Kidney capillary endothelial cell (primary cell): ENCODE results near the gene CTNND1.

Experiments
- DNase-seq: peaks from one replicate; pipeline ENCODE4 v3.0.0-alpha.2; 2018; ENCODE audit warnings: low spot score

Gene CTNND1

GRCh38 chr11:57764021-57764420, 2.4 kb downstream of the CTNND1 start:
- no peak for DNase-seq

- no peak for DNase-seq
Measured at GRCh38 chr11:57764566-57764965, 3.0 kb downstream of the CTNND1 start.

GRCh38 chr11:57764972-57765371, 3.4 kb downstream of the CTNND1 start:
- DNase-seq: no peak

- no peak for DNase-seq
Measured at GRCh38 chr11:57770793-57771192, 9.2 kb downstream of the CTNND1 start.

DNA sequence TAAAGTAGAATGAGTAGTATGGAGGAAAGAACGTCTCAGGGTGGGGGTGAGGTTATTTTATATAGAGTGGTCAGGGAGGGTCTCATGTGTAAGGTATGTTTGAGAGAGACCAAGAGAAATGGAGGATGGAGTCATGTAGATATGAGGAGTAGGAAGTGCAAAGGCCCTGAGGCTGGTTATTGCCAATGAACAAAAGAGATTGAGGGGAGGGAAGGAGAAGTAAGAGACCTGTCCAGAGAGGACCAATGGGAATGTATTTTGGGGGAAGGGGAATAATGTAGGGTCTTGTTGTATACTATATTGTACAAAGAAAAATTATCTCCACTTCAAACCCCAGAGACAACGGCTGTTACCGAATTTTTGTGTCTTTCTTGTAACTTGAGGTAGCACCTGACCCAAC, 9.8 kb downstream of the CTNND1 start:
- no peak for DNase-seq

DNA sequence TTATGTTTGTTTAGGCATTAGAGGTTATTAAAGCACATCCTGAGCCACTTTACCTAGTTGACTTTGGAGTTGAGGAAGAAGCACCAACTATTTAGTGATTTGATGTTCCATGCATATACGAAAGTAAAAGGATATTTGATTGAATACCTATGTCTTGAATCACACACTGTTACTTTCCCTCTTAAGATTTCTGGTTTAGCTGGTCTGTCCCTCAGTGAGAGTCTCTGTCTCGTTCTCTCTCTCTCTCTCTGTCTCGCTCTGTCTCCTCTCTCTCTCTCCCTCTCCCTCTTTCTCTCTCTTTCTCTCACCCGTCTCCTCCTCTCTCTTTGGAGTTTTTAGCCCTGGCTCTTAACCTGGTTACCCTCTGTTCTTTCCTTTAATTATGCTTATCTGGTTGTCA, 11.0 kb downstream of the CTNND1 start:
- DNase-seq: no peak

DNA sequence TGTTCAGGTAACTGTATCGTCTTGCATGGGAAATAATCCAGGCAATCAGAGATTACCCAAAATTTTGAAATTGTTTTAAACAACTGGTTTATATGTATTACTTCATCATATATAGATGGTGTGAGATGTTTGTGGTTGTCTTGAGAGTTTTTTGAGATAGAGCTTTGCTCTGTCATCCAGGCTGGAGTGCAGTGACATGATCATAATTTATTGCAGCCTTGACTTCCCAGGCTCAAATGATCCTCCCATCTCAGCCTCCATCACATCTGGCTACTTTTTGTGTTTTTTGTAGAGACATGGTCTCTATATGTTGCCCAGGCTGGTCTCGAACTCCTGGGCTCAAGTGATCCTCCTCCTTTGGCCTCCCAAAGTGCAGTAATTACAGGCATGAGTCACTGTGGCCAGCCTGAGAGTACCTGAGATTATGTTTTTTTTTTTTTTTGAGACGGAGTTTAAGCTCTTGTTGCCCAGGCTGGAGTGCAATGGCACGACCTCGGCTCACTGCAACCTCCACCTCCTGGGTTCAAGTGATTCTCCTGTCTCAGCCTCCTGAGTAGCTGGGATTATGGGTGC, 11.5 kb downstream of the CTNND1 start:
- no peak for DNase-seq

DNA sequence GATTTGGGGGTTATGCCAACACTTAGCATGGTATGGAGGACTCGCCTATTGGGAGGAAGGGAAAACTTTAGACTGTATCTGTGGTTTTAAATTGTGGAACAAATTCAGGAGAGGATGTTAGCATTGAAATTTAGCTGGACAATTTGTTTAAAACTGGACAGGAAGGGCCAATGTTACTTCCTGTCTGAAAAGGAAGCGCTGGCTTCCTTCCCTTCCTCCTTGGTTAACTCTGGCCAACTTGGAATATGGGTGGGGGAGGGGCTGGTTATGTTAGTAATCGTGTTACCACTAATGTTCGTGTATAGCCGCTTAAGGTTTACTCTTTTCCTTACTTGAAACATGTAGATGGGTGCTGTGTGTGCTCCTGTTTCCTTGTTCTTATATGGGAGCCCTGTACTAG, 13.9 kb downstream of the CTNND1 start:
- peak; percentile 79 for DNase-seq

DNA sequence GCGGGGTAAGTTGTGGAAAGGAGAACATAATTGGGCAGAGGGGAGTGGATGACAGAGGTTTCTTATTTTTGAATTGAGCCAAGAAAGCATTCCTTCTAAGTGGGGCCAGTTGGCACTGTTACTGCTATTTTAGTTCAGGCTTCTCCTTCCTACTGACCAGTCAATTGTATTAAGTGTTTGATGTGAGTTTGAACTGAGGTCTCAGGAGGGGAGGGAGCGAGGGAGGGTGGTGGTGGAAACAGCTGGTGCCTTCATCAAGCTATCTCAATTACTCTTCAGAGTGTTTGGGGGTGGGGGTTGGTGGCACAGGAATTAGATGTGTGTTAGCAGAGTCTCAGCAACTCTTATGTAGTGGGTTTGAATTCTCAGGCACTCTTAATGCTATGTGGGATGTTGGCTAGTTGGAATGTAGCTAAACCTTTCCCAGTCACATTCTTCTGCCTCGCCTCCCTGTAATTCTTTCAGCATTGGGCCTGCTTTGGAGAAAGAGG, 14.5 kb downstream of the CTNND1 start:
- DNase-seq: peak; percentile 41

- no peak for DNase-seq
Measured at GRCh38 chr11:57776577-57777210, 15.1 kb downstream of the CTNND1 start.

- no peak for DNase-seq
Measured at GRCh38 chr11:57777969-57778317, 16.3 kb downstream of the CTNND1 start.

- DNase-seq: peak; percentile 99
Measured at GRCh38 chr11:57778318-57779037, 16.9 kb downstream of the CTNND1 start.

- peak; percentile 47 for DNase-seq
Measured at GRCh38 chr11:57779276-57779675, 17.7 kb downstream of the CTNND1 start.

- no peak for DNase-seq
Measured at GRCh38 chr11:57781529-57781943, 19.9 kb downstream of the CTNND1 start.

DNA sequence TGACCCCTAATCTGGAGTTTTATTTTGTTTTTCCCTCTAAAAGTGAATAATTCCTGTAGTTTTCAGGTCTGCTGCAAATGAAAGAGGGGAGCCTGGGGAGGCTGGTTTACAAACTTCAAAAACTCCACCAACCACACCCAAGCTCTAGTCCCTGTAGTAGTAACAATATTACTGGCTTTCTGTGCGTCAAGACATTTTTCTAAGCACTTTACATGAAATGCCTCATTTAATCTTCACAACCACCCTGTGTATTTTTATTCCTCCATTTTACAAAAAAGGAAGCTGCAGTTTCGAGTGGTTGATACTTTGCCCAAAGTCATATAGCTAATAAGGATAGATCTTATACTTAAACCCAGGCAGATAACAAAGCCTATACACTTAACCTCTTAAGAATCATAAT, 23.5 kb downstream of the CTNND1 start:
- no peak for DNase-seq

DNA sequence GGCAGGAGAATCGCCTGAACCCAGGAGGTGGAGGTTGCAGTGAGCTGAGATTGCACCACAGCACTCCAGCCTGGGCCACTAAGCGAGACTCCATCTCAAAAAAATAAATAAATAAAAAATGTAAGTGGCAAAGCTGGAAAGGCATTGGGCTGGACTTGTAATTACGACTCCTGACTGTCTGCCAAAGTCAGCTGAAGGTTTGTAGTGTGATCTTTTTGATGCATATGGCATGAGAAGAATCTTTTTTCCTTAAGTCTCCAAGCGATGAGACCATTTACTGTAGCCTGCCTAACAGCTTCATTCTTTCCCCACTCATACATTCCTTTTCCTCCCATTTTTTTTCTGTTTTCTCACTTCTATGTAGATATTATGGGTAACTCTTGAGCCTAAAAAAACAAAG, 24.8 kb downstream of the CTNND1 start:
- no peak for DNase-seq

DNA sequence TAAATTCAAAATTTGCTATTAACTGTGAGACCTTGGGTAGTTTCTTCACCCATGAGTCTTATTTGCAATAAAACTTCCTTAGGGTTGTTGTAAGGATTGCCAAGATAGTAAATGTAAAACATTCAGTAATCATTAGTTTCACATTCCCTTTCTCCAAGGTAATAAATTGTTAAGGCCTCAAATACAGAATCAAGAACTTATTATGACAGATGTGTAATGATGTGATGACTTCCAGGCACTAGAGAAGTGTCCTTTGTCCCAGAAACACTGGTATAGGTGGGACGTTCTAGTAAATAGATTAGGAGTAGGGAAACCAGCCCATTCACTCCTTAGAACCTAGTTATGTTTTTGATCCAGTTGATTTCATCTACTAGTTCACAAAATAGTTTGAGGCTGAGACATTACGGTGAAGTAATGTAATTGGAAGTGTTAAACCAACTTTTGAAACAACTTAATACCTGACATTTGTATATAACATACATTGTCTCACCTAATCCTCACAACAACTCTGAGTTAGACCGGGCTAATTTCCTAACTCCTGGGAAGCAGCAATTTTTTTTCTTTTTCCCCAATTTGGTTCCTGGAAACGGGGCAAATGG, 25.5 kb downstream of the CTNND1 start:
- no peak for DNase-seq

- no peak for DNase-seq
Measured at GRCh38 chr11:57787920-57788702, 26.5 kb downstream of the CTNND1 start.

GRCh38 chr11:57788703-57789088, 27.1 kb downstream of the CTNND1 start:
- no peak for DNase-seq

DNA sequence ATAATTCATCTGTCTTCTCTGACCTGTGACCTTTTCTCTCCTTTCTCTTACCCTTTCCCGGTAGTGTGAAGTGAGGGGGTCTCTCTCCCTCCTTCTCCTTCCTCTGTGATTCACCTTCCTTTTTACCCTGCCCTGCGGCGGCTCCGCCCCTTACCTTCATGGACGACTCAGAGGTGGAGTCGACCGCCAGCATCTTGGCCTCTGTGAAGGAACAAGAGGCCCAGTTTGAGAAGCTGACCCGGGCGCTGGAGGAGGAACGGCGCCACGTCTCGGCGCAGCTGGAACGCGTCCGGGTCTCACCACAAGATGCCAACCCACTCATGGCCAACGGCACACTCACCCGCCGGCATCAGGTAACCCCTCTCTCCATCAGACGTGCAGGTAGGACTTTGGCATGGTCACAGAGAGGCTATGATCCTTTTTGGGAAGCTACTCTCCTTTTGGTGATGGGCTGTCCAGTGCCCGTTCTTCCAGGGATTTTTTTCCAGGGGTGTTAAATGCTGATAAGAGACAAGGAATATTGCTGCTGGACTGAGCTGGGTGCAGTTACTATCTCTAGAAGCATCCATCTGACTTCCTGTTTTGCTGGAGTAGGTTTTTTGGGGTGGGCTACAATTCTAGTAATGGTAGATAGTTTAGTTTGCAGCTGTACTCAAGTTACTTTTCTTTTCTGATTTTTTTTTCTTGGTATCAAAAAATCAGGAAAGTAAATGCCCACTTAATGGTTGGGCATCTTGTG, 29.9 kb downstream of the CTNND1 start:
- no peak for DNase-seq

DNA sequence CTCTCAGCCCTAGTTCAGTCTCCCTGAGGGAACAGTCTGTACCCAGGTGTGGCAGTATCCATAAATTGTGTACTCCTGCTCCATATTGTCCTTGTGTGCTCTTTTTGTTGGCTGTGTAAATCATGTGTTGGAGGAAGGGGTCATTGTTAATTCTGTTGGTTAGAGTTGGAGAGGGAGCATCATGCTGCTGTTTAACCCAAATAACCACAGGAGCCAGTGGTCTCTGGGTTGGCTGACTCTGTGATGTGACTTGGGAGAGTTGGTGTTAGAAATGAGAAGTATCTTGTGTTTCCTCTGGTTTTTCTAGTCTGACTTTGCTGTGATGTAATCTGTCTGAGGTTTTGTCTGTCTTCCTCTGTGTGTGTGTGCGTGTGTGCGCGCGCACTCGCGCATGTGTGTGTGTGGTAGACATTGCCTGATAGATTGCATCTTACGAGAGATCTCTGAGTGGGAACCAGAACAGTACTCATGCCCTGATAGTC, 30.5 kb downstream of the CTNND1 start:
- peak; percentile 51 for DNase-seq
